Gastroesophageal sphincter (tissue), 4 donors: ENCODE measurements around the gene GNAI1. TPM values are rescaled to one million over a fixed set of nuclear protein-coding genes. Genes with fewer than 3 reads are reported as not detected.

Source experiments
- ATAC-seq: fragments of 150-250 bp; one replicate; pipeline ENCODE4 v1.9.1; 2016; ENCODE audit warnings: mild to moderate bottlenecking, moderate library complexity
- H3K27ac ChIP-seq, 4 donors: fragments of 200-600 bp; sonication (generic) in 3 of 4; 1 replicate in 3 of 4; 2 replicates in 1 of 4; pipeline ENCODE4 v1.5.1; 2016 to 2019
- H3K27me3 ChIP-seq: fragments of 200-600 bp; sonication (generic); one replicate; pipeline ENCODE4 v1.5.1; 2019
- H3K36me3 ChIP-seq, 2 donors: fragments of 200-600 bp; sonication (generic); one replicate each; pipeline ENCODE4 v1.5.1; 2019; ENCODE audit warnings: control low read depth in 1 of 2
- H3K4me1 ChIP-seq, 3 donors: fragments of 200-600 bp; sonication (generic); 1 replicate in 2 of 3; 2 replicates in 1 of 3; pipeline ENCODE4 v1.5.1; 2016 to 2019; ENCODE audit warnings: control low read depth in 2 of 3
- H3K4me3 ChIP-seq, 2 donors: fragments of 200-600 bp; sonication (generic); one replicate each; pipeline ENCODE4 v1.5.1; 2019; ENCODE audit warnings: mild to moderate bottlenecking in 1 of 2, moderate library complexity in 1 of 2
- H3K9me3 ChIP-seq, 3 donors: fragments of 200-600 bp; sonication (generic); one replicate each; pipeline ENCODE4 v1.5.1; 2017 to 2019; ENCODE audit warnings: control low read depth in 2 of 3
- CTCF ChIP-seq, 4 experiments: fragments of 200-600 bp in 2 of 4; fragments of 450-650 bp in 2 of 4; sonication (generic) in 1 of 4; IDR thresholded peaks; one replicate each; pipeline ENCODE4 v1.5.1; 2017 to 2019; ENCODE audit warnings: antibody characterized with exemption in 4 of 4, mild to moderate bottlenecking in 2 of 4, moderate library complexity in 2 of 4
- EP300 ChIP-seq: sonication (generic); formaldehyde crosslinking; IDR thresholded peaks from one replicate; pipeline ENCODE4 v1.6.1; 2017; ENCODE audit warnings: antibody characterized with exemption, mild to moderate bottlenecking
- POLR2A ChIP-seq, 2 donors: fragments of 450-650 bp; IDR thresholded peaks; one replicate each; pipeline ENCODE4 v1.6.1; 2017; ENCODE audit warnings: antibody characterized with exemption in 2 of 2, mild to moderate bottlenecking in 2 of 2, moderate library complexity in 1 of 2
- POLR2AphosphoS5 ChIP-seq: sonication (generic); formaldehyde crosslinking; IDR thresholded peaks from one replicate; pipeline ENCODE4 v1.6.1; 2017; ENCODE audit warnings: antibody characterized with exemption
- WGBS, 2 donors: methylation state at CpG; one replicate each; pipeline ENCODE4 v1.1.5; 2018; ENCODE audit warnings: low coverage in 1 of 2; 5-methylcytosine and 5-hydroxymethylcytosine counted together
- total RNA-seq, 4 donors: library from RNA; depleted of rRNA; stranded (reverse); fragments of >200 nt; gene quantifications; one replicate each; pipeline ENCODE4 v1.1.0, GENCODE V29; 2016

Gene GNAI1
- total RNA-seq, 4 donors from 2014 or later: 76.8 to 136 (median 108) TPM

- Histone ChIP-seq H3K36me3 (no peaks in the 10 kb centered on the region), H3K27me3 (no peaks in the 10 kb centered on the region), H3K27ac (no peak overlapping the region), H3K4me3 (no peak overlapping the region), H3K9me3 (no peaks in the 10 kb centered on the region), H3K4me1 (no peaks in the 10 kb centered on the region)
- WGBS, 2 donors: 77 to 82% methylated on average over 1 of the region's 1 CpG
- TF ChIP-seq CTCF (IDR thresholded peaks at IDR 0.05) (no peak), EP300 (no peak), POLR2AphosphoS5 (no peak), POLR2A (IDR thresholded peaks at IDR 0.05) (no peak)
- no peak for ATAC-seq
These were observed 45.3 kb upstream of the GNAI1 start for GRCh38 chr7:80089366-80089765.

- no peak for ATAC-seq
- Histone ChIP-seq H3K27ac (no peak overlapping the region), H3K9me3 (no peaks in the 10 kb centered on the region), H3K27me3 (no peaks in the 10 kb centered on the region), H3K4me3 (no peak overlapping the region), H3K4me1 (no peaks in the 10 kb centered on the region), H3K36me3 (no peaks in the 10 kb centered on the region)
- 76 to 85% methylated on average over 2 of the region's 2 CpGs for WGBS, 2 donors
- no peak for TF ChIP-seq POLR2AphosphoS5
- TF ChIP-seq CTCF (IDR thresholded peaks at IDR 0.05): no peak
- TF ChIP-seq POLR2A (IDR thresholded peaks at IDR 0.05): no peak
- no peak for TF ChIP-seq EP300
These were observed 41.3 kb upstream of the GNAI1 start for GRCh38 chr7:80093349-80093748.

- Histone ChIP-seq H3K27me3 (no peaks in the 10 kb centered on the region), H3K27ac (no peak overlapping the region), H3K9me3 (no peaks in the 10 kb centered on the region), H3K4me3 (no peak overlapping the region), H3K36me3 (no peaks in the 10 kb centered on the region), H3K4me1 (no peaks in the 10 kb centered on the region)
- ATAC-seq: no peak
- TF ChIP-seq CTCF (IDR thresholded peaks at IDR 0.05) (peak; percentile 38 to 52 (median 45)), EP300 (no peak), POLR2AphosphoS5 (no peak), POLR2A (IDR thresholded peaks at IDR 0.05) (no peak)
- 5 to 25% methylated on average over 1 of the region's 1 CpG for WGBS, 2 donors
These were observed 39.1 kb upstream of the GNAI1 start for GRCh38 chr7:80095545-80095944.

- H3K36me3 ChIP-seq: no peaks in the 10 kb centered on the region
- H3K27ac ChIP-seq: no peak overlapping the region
- no peak overlapping the region for H3K4me3 ChIP-seq
- WGBS, 2 donors: 87 to 92% methylated on average over 2 of the region's 2 CpGs
- no peak for ATAC-seq
- no peaks in the 10 kb centered on the region for H3K27me3 ChIP-seq
- H3K9me3 ChIP-seq: no peaks in the 10 kb centered on the region
- no peak for TF ChIP-seq POLR2A (IDR thresholded peaks at IDR 0.05)
- TF ChIP-seq EP300: no peak
- TF ChIP-seq POLR2AphosphoS5: no peak
- no peak for TF ChIP-seq CTCF (IDR thresholded peaks at IDR 0.05)
- H3K4me1 ChIP-seq: no peaks in the 10 kb centered on the region
These were observed 36.9 kb upstream of the GNAI1 start for GRCh38 chr7:80097756-80098155.

GRCh38 chr7:80098795-80099194, 35.8 kb upstream of the GNAI1 start:
- Histone ChIP-seq H3K4me3 (no peak overlapping the region), H3K27ac (no peak overlapping the region), H3K27me3 (no peaks in the 10 kb centered on the region), H3K36me3 (no peaks in the 10 kb centered on the region), H3K4me1 (no peaks in the 10 kb centered on the region), H3K9me3 (no peaks in the 10 kb centered on the region)
- TF ChIP-seq EP300 (no peak), POLR2AphosphoS5 (no peak), POLR2A (IDR thresholded peaks at IDR 0.05) (no peak), CTCF (IDR thresholded peaks at IDR 0.05) (no peak)
- WGBS, 2 donors: 93% methylated on average over 3 of the region's 6 CpGs; no CpG with 5 or more reads in 1 of the 2 donors
- no peak for ATAC-seq
